GM23338 (cell line): ENCODE data around the gene THSD4.

Experiments
- CREB1 ChIP-seq: fragments of 250-450 bp; sonication (Bioruptor Pico); IDR thresholded peaks from 2 replicates; pipeline ENCODE4 v1.5.0; 2020; ENCODE audit warnings: low read depth, mild to moderate bottlenecking, moderate library complexity
- CTCF ChIP-seq, 2 experiments: fragments of 200-600 bp in 1 of 2; sonication (generic) in 1 of 2; conservative IDR thresholded peaks; 2 replicates each; pipeline versions ENCODE4 v1.5.1 to v1.6.1; 2016 to 2017; ENCODE audit warnings: antibody characterized with exemption in 2 of 2, low read depth in 2 of 2, mild to moderate bottlenecking in 2 of 2, moderate library complexity in 1 of 2
- EZH2 ChIP-seq: fragments of 200-600 bp; sonication (generic); IDR thresholded peaks from one replicate; pipeline ENCODE4 v1.8.0; 2017; ENCODE audit warnings: antibody characterized with exemption, mild to moderate bottlenecking, low read depth; ENCODE audit not compliant: unreplicated experiment
- EZH2phosphoT487 ChIP-seq: fragments of 200-600 bp; sonication (generic); IDR thresholded peaks from one replicate; pipeline ENCODE4 v1.8.1; 2018; ENCODE audit warnings: antibody characterized with exemption; ENCODE audit not compliant: unreplicated experiment
- JUNB ChIP-seq: IDR thresholded peaks from one replicate; pipeline ENCODE4 v1.6.1; 2016; ENCODE audit warnings: antibody characterized with exemption; ENCODE audit not compliant: unreplicated experiment
- NANOG ChIP-seq: IDR thresholded peaks from 2 replicates; pipeline ENCODE4 v1.6.1; 2016; ENCODE audit warnings: antibody characterized with exemption, borderline replicate concordance
- POLR2AphosphoS5 ChIP-seq: IDR thresholded peaks from 2 replicates; pipeline ENCODE4 v1.6.1; 2016; ENCODE audit warnings: antibody characterized with exemption, low read depth
- REST ChIP-seq: IDR thresholded peaks from one replicate; pipeline ENCODE4 v1.6.1; 2018; ENCODE audit warnings: antibody characterized with exemption; ENCODE audit not compliant: unreplicated experiment

- no peak for TF ChIP-seq CTCF (conservative IDR thresholded peaks at IDR 0.05; ENCODE audit: low read depth in 2 of 2)
- no peak for TF ChIP-seq POLR2AphosphoS5
- TF ChIP-seq EZH2, result no peak
- TF ChIP-seq REST, result no peak
- TF ChIP-seq JUNB, result no peak
- TF ChIP-seq EZH2phosphoT487, result no peak
- TF ChIP-seq CREB1 (CRISPR knock-in tag), result no peak
- TF ChIP-seq NANOG, result no peak
Observed at GRCh38 chr15:71678605-71679004, 563.3 kb downstream of the THSD4 start.
